Sigmoid colon (tissue), 7 donors: ENCODE measurements around the gene TGFBI. TPM values are rescaled to one million over a fixed set of nuclear protein-coding genes. Genes with fewer than 3 reads are reported as not detected.

Experiments
- DNase-seq: peaks from one replicate; pipeline ENCODE4 v3.0.0-alpha.2; 2019
- H3K27ac ChIP-seq, 4 donors: fragments of 200-600 bp; sonication (generic); one replicate each; pipeline ENCODE4 v1.5.1; 2016 to 2019; ENCODE audit warnings: mild to moderate bottlenecking in 1 of 4
- H3K27me3 ChIP-seq, 3 donors: fragments of 200-600 bp; sonication (generic); one replicate each; pipeline ENCODE4 v1.5.1; 2019; ENCODE audit warnings: mild to moderate bottlenecking in 1 of 3
- H3K36me3 ChIP-seq, 4 donors: fragments of 200-600 bp; sonication (generic); one replicate each; pipeline ENCODE4 v1.5.1; 2016 to 2019
- H3K4me1 ChIP-seq, 4 donors: fragments of 200-600 bp; sonication (generic); one replicate each; pipeline ENCODE4 v1.5.1; 2017 to 2019
- H3K4me3 ChIP-seq, 4 donors: fragments of 200-600 bp; sonication (generic); one replicate each; pipeline ENCODE4 v1.5.1; 2017 to 2019; ENCODE audit warnings: mild to moderate bottlenecking in 2 of 4, moderate library complexity in 1 of 4
- H3K9me3 ChIP-seq, 4 donors: fragments of 200-600 bp in 3 of 4; sonication (generic) in 3 of 4; one replicate each; pipeline versions ENCODE4 v1.5.1 to v1.6.1; 2013 to 2019
- EP300 ChIP-seq, 4 donors: sonication (generic); formaldehyde crosslinking; IDR thresholded peaks; one replicate each; pipeline ENCODE4 v1.6.1; 2017; ENCODE audit warnings: antibody characterized with exemption in 4 of 4
- POLR2A ChIP-seq, 2 donors: fragments of 450-650 bp; IDR thresholded peaks; one replicate each; pipeline ENCODE4 v1.6.1; 2016; ENCODE audit warnings: antibody characterized with exemption in 2 of 2, mild to moderate bottlenecking in 2 of 2, moderate library complexity in 2 of 2
- POLR2AphosphoS5 ChIP-seq, 4 donors: sonication (generic); formaldehyde crosslinking; IDR thresholded peaks; one replicate each; pipeline ENCODE4 v1.6.1; 2017; ENCODE audit warnings: antibody characterized with exemption in 4 of 4
- WGBS, 2 donors: extraction: QIAGEN DNeasy Blood & Tissue Kit; methylation state at CpG; one replicate each; pipeline ENCODE4 v1.1.7; 2013; 5-methylcytosine and 5-hydroxymethylcytosine counted together
- intact Hi-C: fragments of 100-400 bp; cut with DNase I; formaldehyde crosslinking; loops from one replicate; pipeline ENCODE4 v1.15.1; 2023
- polyA plus RNA-seq, 3 donors: library from polyadenylated mRNA; stranded (reverse); fragments of 200-250 nt; gene quantifications; one replicate each; pipeline ENCODE4 v1.2.3, GENCODE V29; 2013
- total RNA-seq, 4 donors: library from RNA; depleted of rRNA; stranded (reverse); fragments of >200 nt; gene quantifications; one replicate each; pipeline ENCODE4 v1.1.0, GENCODE V29; 2016
- TF ChIP-seq, protein P1 (sequence below), 4 experiments: fragments of 450-650 bp in 3 of 4; fragments of 200-600 bp in 1 of 4; IDR thresholded peaks; one replicate each; pipeline ENCODE4 v1.5.1; 2016 to 2019; ENCODE audit warnings: antibody characterized with exemption in 4 of 4, mild to moderate bottlenecking in 3 of 4, moderate library complexity in 2 of 4
- donor health status: healthy with polysubstance abuse.
- donor health status: Bipolar disorder and iron deficiency.
- donor health status: healthy.

Gene TGFBI
- total and polyA plus RNA-seq, 7 donors: 48.6 to 178 (median 67.4) TPM

DNA sequence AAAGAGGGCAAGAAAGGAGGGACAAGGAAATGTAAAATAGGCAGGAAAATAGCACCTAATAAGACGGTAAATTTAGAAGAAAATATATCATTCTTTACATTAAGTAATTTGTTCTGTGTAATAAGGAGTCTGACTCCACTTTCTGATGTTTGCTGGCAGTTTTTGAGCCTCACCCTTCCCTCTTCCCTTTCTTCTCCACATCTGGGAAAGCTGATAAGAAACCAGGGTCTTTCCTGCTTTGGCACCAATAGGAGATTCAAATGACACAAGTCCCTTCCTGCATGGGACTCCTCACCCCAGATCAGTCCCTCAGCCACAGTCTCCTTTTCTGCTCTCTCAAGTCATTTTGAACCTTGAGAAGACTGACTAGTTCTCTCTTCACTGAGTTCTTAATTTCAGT, 42.8 kb upstream of the TGFBI start:
- intact Hi-C loops: no loop called here
- 49 to 73% methylated on average over 1 of the region's 1 CpG for whole genome bisulfite sequencing, 2 donors
- peak overlapping the region in 3 of 4 donors; percentile 57 to 76 (median 60) for H3K27ac ChIP-seq

DNA sequence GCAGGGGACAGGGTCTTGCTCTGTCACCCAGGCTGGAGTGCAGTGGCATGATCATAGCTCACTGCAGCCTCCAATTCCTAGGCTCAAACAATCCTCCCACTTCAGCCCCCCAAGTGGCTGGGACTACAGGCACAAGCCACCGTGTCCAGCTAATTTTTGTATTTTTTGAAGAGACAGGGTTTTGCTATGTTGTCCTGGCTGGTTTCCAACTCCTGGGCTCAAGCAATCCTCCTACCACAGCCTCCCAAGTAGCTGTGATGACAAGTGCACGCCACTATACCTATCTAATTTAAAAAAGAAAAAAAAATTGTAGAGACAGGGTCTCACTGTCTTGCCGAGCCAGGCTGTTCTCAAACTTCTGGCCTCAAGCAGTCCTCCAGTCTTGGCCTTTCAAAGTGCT, 42.4 kb upstream of the TGFBI start:
- Histone ChIP-seq H3K4me3 (no peak overlapping the region), H3K9me3 (no peaks in the 10 kb centered on the region), H3K27me3 (no peaks in the 10 kb centered on the region), H3K27ac (peak overlapping the region; percentile 53 to 76 (median 58)), H3K36me3 (no peaks in the 10 kb centered on the region), H3K4me1 (peaks cover 0 to 24% (median 14%) of the 10 kb centered on the region in 4 donors)
- DNase-seq: no peak
- TF ChIP-seq EP300 (IDR thresholded peaks at IDR 0.05) (no peak), POLR2AphosphoS5 (IDR thresholded peaks at IDR 0.05) (no peak), POLR2A (IDR thresholded peaks at IDR 0.05) (no peak)
- TF ChIP-seq, protein P1, sequence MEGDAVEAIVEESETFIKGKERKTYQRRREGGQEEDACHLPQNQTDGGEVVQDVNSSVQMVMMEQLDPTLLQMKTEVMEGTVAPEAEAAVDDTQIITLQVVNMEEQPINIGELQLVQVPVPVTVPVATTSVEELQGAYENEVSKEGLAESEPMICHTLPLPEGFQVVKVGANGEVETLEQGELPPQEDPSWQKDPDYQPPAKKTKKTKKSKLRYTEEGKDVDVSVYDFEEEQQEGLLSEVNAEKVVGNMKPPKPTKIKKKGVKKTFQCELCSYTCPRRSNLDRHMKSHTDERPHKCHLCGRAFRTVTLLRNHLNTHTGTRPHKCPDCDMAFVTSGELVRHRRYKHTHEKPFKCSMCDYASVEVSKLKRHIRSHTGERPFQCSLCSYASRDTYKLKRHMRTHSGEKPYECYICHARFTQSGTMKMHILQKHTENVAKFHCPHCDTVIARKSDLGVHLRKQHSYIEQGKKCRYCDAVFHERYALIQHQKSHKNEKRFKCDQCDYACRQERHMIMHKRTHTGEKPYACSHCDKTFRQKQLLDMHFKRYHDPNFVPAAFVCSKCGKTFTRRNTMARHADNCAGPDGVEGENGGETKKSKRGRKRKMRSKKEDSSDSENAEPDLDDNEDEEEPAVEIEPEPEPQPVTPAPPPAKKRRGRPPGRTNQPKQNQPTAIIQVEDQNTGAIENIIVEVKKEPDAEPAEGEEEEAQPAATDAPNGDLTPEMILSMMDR (IDR thresholded peaks at IDR 0.05): no peak
- intact Hi-C loops: no loop called here
- WGBS, 2 donors: 77 to 88% methylated on average over 3 of the region's 3 CpGs

More for the DNA sequence above, 42.8 kb upstream of the TGFBI start:
- Histone ChIP-seq H3K9me3 (no peaks in the 10 kb centered on the region), H3K4me3 (no peak overlapping the region), H3K4me1 (peaks cover 0 to 22% (median 14%) of the 10 kb centered on the region in 4 donors), H3K27me3 (no peaks in the 10 kb centered on the region), H3K36me3 (no peaks in the 10 kb centered on the region)
- TF ChIP-seq POLR2A (IDR thresholded peaks at IDR 0.05) (no peak), EP300 (IDR thresholded peaks at IDR 0.05) (no peak), POLR2AphosphoS5 (IDR thresholded peaks at IDR 0.05) (no peak)
- TF ChIP-seq, protein P1 (IDR thresholded peaks at IDR 0.05): no peak
- DNase-seq: no peak

DNA sequence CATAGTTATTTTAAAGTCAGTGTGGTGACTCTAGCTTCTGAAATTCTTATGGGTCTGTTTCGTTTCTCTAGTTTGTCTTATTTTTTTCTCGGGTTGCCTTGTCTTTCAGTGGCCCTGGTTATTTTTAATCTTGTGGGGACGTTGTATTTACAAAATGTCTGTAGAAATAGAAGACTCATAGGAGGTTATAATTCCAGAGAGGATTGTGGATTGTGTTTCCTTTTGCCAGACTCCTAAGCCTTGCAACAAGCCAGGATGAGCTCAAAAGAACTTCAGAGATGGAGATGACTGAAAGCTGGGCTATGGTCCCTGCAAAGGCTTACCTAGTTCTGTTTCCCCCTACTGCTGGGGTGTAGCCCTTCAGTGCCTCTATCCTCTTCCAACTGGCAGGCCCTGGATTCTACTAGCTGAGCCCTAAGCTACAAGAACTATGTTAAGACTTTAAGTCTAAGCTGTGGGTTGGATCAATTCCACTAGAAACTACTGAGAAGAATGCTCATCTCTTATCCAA, 41.8 kb upstream of the TGFBI start:
- TF ChIP-seq POLR2A (IDR thresholded peaks at IDR 0.05): no peak
- TF ChIP-seq EP300 (IDR thresholded peaks at IDR 0.05): no peak
- TF ChIP-seq POLR2AphosphoS5 (IDR thresholded peaks at IDR 0.05): peak in 3 of 4 donors; percentile 26 to 37 (median 33)
- no peak overlapping the region for H3K4me3 ChIP-seq
- no peaks in the 10 kb centered on the region for H3K36me3 ChIP-seq
- no peak for DNase-seq
- H3K9me3 ChIP-seq: no peaks in the 10 kb centered on the region
- WGBS, 2 donors: 60 to 79% methylated on average over 3 of the region's 3 CpGs
- intact Hi-C loops: no loop called here
- peaks cover 0 to 30% (median 14%) of the 10 kb centered on the region in 4 donors for H3K4me1 ChIP-seq
- peak overlapping the region; percentile 53 to 76 (median 58) for H3K27ac ChIP-seq
- no peaks in the 10 kb centered on the region for H3K27me3 ChIP-seq

DNA sequence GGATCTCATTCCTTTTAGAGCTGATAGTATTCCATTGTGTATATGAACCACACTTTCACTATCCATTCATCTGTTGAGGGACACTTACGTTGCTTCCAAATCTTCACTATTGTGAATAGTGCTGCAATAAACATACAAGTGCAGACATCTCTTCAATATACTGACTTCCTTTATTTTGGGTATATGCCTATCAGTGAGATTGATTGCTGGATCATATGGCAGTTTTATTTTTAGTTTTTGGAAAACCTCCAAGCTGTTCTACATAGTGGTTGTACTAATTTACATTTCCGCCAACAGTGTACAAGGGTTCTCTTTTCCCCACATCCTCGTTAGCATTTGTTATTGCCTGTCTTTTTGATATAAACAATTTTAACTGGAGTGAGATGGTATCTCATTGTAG, 40.2 kb upstream of the TGFBI start:
- Histone ChIP-seq H3K4me1 (peaks cover 0 to 46% (median 21%) of the 10 kb centered on the region in 4 donors), H3K27ac (no peak overlapping the region), H3K4me3 (no peak overlapping the region), H3K9me3 (no peaks in the 10 kb centered on the region), H3K36me3 (no peaks in the 10 kb centered on the region), H3K27me3 (no peaks in the 10 kb centered on the region)
- DNase-seq: no peak
- TF ChIP-seq, protein P1 (IDR thresholded peaks at IDR 0.05): no peak
- TF ChIP-seq EP300 (IDR thresholded peaks at IDR 0.05) (no peak), POLR2AphosphoS5 (IDR thresholded peaks at IDR 0.05) (no peak), POLR2A (IDR thresholded peaks at IDR 0.05) (no peak)
- WGBS, 2 donors: 75 to 85% methylated on average over 3 of the region's 3 CpGs
- intact Hi-C loops: no loop called here

DNA sequence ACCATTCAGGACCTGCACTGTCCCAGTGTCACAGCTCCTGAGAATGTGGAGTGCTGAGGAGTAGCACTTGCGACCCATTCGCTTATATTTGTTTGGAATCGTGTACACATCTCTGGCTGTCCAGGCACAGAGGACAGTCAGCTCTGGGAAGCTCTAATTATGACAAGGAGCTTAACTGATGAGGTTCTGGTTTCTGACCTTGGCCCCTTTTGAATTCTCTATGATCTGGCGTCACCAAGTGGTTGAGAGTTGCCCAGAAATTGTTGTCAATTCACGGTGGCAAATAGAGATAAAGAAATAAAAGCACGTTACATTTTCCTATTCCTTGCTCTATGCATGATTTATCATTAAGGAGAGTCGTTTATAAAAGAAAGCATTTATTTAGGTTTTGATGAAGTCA, 39.1 kb upstream of the TGFBI start:
- DNase-seq: no peak
- H3K36me3 ChIP-seq: no peaks in the 10 kb centered on the region
- 88% methylated on average over 7 of the region's 7 CpGs for WGBS, 2 donors
- TF ChIP-seq POLR2A (IDR thresholded peaks at IDR 0.05) (no peak), EP300 (IDR thresholded peaks at IDR 0.05) (no peak), POLR2AphosphoS5 (IDR thresholded peaks at IDR 0.05) (no peak)
- TF ChIP-seq, protein P1 (IDR thresholded peaks at IDR 0.05): no peak
- H3K4me1 ChIP-seq: peaks cover 0 to 57% (median 33%) of the 10 kb centered on the region in 4 donors
- H3K27ac ChIP-seq: no peak overlapping the region
- intact Hi-C loops: no loop called here
- no peaks in the 10 kb centered on the region for H3K27me3 ChIP-seq
- no peak overlapping the region for H3K4me3 ChIP-seq
- H3K9me3 ChIP-seq: no peaks in the 10 kb centered on the region
